ENCODE results near the gene TMEM185B.
A peak's percentile ranks its signal among the peaks of the same experiment; 100 is the strongest.

The TMEM185B gene

DNA sequence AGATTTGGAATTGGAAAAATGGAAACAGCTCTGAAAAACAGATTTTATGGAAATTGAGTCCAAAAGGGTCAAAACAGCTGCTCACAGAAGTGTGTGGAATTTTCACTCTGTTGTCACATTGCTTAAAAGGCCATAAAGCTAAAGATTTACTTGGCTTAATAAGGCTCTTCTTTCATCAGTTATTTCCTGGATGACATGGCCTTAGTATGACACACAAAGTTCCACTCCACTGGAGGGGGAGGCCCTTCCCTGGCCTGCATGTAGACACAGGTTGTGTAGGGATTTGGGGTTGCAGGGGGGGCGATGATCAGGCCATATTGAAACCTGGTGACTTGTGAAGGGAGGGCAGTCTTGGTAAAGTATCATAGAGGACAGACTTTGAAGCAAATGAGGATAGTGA is 34.0 kb downstream of the TMEM185B start:
- TF ChIP-seq, protein P1, sequence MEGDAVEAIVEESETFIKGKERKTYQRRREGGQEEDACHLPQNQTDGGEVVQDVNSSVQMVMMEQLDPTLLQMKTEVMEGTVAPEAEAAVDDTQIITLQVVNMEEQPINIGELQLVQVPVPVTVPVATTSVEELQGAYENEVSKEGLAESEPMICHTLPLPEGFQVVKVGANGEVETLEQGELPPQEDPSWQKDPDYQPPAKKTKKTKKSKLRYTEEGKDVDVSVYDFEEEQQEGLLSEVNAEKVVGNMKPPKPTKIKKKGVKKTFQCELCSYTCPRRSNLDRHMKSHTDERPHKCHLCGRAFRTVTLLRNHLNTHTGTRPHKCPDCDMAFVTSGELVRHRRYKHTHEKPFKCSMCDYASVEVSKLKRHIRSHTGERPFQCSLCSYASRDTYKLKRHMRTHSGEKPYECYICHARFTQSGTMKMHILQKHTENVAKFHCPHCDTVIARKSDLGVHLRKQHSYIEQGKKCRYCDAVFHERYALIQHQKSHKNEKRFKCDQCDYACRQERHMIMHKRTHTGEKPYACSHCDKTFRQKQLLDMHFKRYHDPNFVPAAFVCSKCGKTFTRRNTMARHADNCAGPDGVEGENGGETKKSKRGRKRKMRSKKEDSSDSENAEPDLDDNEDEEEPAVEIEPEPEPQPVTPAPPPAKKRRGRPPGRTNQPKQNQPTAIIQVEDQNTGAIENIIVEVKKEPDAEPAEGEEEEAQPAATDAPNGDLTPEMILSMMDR (IDR thresholded peaks at IDR 0.05; ENCODE audit: insufficient read depth, low read length, poor library complexity, severe bottlenecking) = no peak
- no peak for TF ChIP-seq EZH2phosphoT487 (conservative IDR thresholded peaks at IDR 0.05; ENCODE audit: low read length)
- no peaks in the 10 kb centered on the region for H3K36me3 ChIP-seq (ENCODE audit: low read length)
- H4K20me1 ChIP-seq (ENCODE audit: low read depth, low read length) = no peaks in the 10 kb centered on the region
- no peaks in the 10 kb centered on the region for H3F3A ChIP-seq (ENCODE audit: insufficient read depth)
- H3K4me2 ChIP-seq (ENCODE audit: low read depth, low read length, poor library complexity, severe bottlenecking) = no peak overlapping the region
- H3K9ac ChIP-seq (ENCODE audit: low read length) = no peak overlapping the region
- H2AFZ ChIP-seq (ENCODE audit: low read depth, low read length, severe bottlenecking) = no peak overlapping the region
- no peak overlapping the region for H3K27ac ChIP-seq (ENCODE audit: low read depth, low read length)
- H3K79me2 ChIP-seq (ENCODE audit: insufficient read depth, low read length) = no peaks in the 10 kb centered on the region
- no peaks in the 10 kb centered on the region; the same call in none of the 2 replicates for H3K27me3 ChIP-seq (ENCODE audit: low read length)
- no peaks in the 10 kb centered on the region for H3K9me2 ChIP-seq (replicated peaks; ENCODE audit: insufficient read depth, low read length)
- H3K9me3 ChIP-seq (ENCODE audit: insufficient read depth, low read length) = no peaks in the 10 kb centered on the region
- no peak overlapping the region for H3K4me3 ChIP-seq (ENCODE audit: insufficient read depth, low read length, poor library complexity, severe bottlenecking)

DNA sequence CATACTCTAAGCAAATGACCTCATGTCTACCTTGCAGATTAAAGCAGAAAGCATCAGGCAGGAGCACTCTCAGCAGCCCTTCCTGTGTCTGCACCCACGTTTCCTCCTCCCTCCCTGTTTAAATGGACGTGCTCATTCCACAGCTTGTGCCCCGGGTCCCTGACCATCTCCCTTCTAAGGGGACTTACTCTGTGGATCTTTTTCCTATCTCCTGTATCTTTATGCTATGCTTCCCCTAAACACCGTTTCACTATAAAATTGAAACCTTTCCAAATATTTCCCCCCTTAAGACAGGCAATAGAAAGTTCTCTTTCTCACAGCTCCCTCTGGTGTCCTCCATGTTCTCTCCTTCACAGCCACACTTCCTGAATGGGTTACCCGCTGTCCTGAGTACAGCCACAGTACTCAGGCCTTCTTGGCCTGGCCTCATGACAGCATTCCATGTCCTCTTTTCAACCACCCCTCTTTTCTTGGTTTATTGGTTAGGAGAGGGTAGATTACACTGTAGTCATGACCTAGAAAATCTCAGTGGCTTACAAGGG is 41.1 kb downstream of the TMEM185B start:
- H3K36me3 ChIP-seq (ENCODE audit: low read length) = no peaks in the 10 kb centered on the region
- TF ChIP-seq, protein P1 (IDR thresholded peaks at IDR 0.05; ENCODE audit: insufficient read depth, low read length, poor library complexity, severe bottlenecking) = no peak
- TF ChIP-seq EZH2phosphoT487 (conservative IDR thresholded peaks at IDR 0.05; ENCODE audit: low read length) = no peak
- H3K4me2 ChIP-seq (ENCODE audit: low read depth, low read length, poor library complexity, severe bottlenecking) = peak overlapping the region; percentile 12
- H3K9me2 ChIP-seq (replicated peaks; ENCODE audit: insufficient read depth, low read length) = no peaks in the 10 kb centered on the region
- no peaks in the 10 kb centered on the region for H3K27me3 ChIP-seq (ENCODE audit: low read length)
- H2AFZ ChIP-seq (ENCODE audit: low read depth, low read length, severe bottlenecking) = peak overlapping the region; percentile 46
- H3K27ac ChIP-seq (ENCODE audit: low read depth, low read length) = no peak overlapping the region
- H4K20me1 ChIP-seq (ENCODE audit: low read depth, low read length) = no peaks in the 10 kb centered on the region
- no peaks in the 10 kb centered on the region for H3K79me2 ChIP-seq (ENCODE audit: insufficient read depth, low read length)
- H3K9ac ChIP-seq (ENCODE audit: low read length) = no peak overlapping the region
- no peaks in the 10 kb centered on the region for H3K9me3 ChIP-seq (ENCODE audit: insufficient read depth, low read length)
- H3F3A ChIP-seq (ENCODE audit: insufficient read depth) = 0 out of 2 replicates have a peak, but pooled peaks cover 3% of the 10 kb centered on the region
- H3K4me3 ChIP-seq (ENCODE audit: insufficient read depth, low read length, poor library complexity, severe bottlenecking) = no peak overlapping the region

DNA sequence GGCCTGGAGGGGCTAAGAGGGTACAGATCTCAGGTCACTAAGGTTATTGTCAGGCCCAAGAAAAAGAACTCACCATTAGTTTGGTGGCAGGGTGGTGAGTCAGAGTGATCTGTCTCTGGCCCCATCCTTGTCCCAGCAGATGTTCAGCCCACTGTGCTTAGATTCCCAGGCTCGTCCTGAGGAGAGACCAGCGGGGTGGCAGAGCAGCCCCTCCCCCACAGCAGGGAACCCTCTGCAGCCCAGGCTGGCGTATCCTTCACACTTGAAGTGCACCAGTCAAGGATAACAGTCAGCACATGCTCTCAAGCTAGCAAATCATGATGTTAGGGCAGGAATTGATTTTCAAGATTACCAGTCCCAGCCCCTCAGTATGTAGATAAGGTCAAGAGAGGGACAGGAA is 43.1 kb downstream of the TMEM185B start:
- TF ChIP-seq EZH2phosphoT487 (conservative IDR thresholded peaks at IDR 0.05; ENCODE audit: low read length) = no peak
- TF ChIP-seq, protein P1 (IDR thresholded peaks at IDR 0.05; ENCODE audit: insufficient read depth, low read length, poor library complexity, severe bottlenecking) = no peak
- Histone ChIP-seq H3K4me2 (ENCODE audit: low read depth, low read length, poor library complexity, severe bottlenecking) (no peak overlapping the region), H3K9me2 (replicated peaks; ENCODE audit: insufficient read depth, low read length) (no peaks in the 10 kb centered on the region), H3K27me3 (ENCODE audit: low read length) (no peaks in the 10 kb centered on the region), H3K9me3 (ENCODE audit: insufficient read depth, low read length) (no peaks in the 10 kb centered on the region), H3F3A (ENCODE audit: insufficient read depth) (0 out of 2 replicates have a peak, but pooled peaks cover 11% of the 10 kb centered on the region), H3K9ac (ENCODE audit: low read length) (no peak overlapping the region), H3K27ac (ENCODE audit: low read depth, low read length) (no peak overlapping the region), H3K4me3 (ENCODE audit: insufficient read depth, low read length, poor library complexity, severe bottlenecking) (no peak overlapping the region), H3K79me2 (ENCODE audit: insufficient read depth, low read length) (no peaks in the 10 kb centered on the region), H2AFZ (ENCODE audit: low read depth, low read length, severe bottlenecking) (no peak overlapping the region), H4K20me1 (ENCODE audit: low read depth, low read length) (no peaks in the 10 kb centered on the region), H3K36me3 (ENCODE audit: low read length) (no peaks in the 10 kb centered on the region)
